ENCODE data around the gene GALNTL6.

DNA sequence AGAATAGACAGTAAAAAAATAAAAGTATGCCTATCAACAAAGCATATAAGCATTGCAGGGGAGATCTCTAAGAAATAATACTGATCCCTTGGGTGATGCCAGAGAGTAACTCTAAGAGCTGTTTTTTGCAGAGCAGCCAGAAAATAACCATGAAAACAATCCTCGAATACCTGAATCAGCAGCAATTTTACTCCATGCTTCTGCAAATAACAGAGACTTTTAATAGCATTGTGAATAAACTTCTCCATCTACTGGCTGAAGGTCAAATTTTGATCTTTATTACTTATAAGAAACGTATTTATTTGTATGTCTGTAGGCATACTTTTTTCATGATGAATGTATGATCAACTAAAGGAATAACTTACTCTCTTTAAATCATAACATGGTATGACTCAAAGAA, 334.5 kb downstream of the GALNTL6 start:
- no peak for TF ChIP-seq POLR2A (IDR thresholded peaks at IDR 0.05; ENCODE audit: low read depth, low read length)
- no peak for TF ChIP-seq RFX5 (IDR thresholded peaks at IDR 0.05; ENCODE audit: low read depth, low read length)
- TF ChIP-seq, protein P1, sequence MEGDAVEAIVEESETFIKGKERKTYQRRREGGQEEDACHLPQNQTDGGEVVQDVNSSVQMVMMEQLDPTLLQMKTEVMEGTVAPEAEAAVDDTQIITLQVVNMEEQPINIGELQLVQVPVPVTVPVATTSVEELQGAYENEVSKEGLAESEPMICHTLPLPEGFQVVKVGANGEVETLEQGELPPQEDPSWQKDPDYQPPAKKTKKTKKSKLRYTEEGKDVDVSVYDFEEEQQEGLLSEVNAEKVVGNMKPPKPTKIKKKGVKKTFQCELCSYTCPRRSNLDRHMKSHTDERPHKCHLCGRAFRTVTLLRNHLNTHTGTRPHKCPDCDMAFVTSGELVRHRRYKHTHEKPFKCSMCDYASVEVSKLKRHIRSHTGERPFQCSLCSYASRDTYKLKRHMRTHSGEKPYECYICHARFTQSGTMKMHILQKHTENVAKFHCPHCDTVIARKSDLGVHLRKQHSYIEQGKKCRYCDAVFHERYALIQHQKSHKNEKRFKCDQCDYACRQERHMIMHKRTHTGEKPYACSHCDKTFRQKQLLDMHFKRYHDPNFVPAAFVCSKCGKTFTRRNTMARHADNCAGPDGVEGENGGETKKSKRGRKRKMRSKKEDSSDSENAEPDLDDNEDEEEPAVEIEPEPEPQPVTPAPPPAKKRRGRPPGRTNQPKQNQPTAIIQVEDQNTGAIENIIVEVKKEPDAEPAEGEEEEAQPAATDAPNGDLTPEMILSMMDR (conservative IDR thresholded peaks at IDR 0.05; ENCODE audit: low read depth, low read length) = no peak
- no peak for TF ChIP-seq CEBPB (IDR thresholded peaks at IDR 0.05; ENCODE audit: low read depth, low read length)
- TF ChIP-seq MAZ (IDR thresholded peaks at IDR 0.05; ENCODE audit: borderline replicate concordance, low read depth, low read length) = no peak
- TF ChIP-seq, protein P2, sequence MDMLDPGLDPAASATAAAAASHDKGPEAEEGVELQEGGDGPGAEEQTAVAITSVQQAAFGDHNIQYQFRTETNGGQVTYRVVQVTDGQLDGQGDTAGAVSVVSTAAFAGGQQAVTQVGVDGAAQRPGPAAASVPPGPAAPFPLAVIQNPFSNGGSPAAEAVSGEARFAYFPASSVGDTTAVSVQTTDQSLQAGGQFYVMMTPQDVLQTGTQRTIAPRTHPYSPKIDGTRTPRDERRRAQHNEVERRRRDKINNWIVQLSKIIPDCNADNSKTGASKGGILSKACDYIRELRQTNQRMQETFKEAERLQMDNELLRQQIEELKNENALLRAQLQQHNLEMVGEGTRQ (IDR thresholded peaks at IDR 0.05; ENCODE audit: low read depth, low read length) = no peak
- no peak for TF ChIP-seq CHD1 (IDR thresholded peaks at IDR 0.05; ENCODE audit: low read depth, low read length)
- TF ChIP-seq FOS (IDR thresholded peaks at IDR 0.05; ENCODE audit: low read depth, low read length) = no peak
